H1 (cell line): ENCODE data around the gene PLEKHA5. TPM values are rescaled to one million over a fixed set of nuclear protein-coding genes. Genes with fewer than 3 reads are reported as not detected.

ENCODE experiments used
- ATF2 ChIP-seq: IDR thresholded peaks from 2 replicates; pipeline ENCODE4 v1.6.1; 2012; ENCODE audit warnings: low read length, inconsistent platforms
- CBX5 ChIP-seq: fragments of 300-800, 300-1000 bp; sonication (generic); IDR thresholded peaks from 2 replicates; pipeline ENCODE4 v1.7.1; 2016; ENCODE audit warnings: antibody characterized with exemption, low read length, low read depth
- EP300 ChIP-seq, 2 experiments: IDR thresholded peaks; 1 replicate in 1 of 2; 2 replicates in 1 of 2; pipeline ENCODE4 v1.6.1; 2011 to 2012; ENCODE audit warnings: low read depth in 2 of 2, low read length in 2 of 2, mild to moderate bottlenecking in 2 of 2, borderline replicate concordance in 1 of 2, inconsistent platforms in 1 of 2, moderate library complexity in 1 of 2
- MAFK ChIP-seq: IDR thresholded peaks from 2 replicates; pipeline ENCODE4 v1.6.1; 2012; ENCODE audit warnings: low read depth, mild to moderate bottlenecking, improper control_type of control experiment, low read length
- RAD21 ChIP-seq, 2 experiments: IDR thresholded peaks in 1 of 2; conservative IDR thresholded peaks in 1 of 2; 2 replicates each; pipeline ENCODE4 v1.6.1; 2011; ENCODE audit warnings: low read depth in 2 of 2, low read length in 2 of 2, improper control_type of control experiment in 1 of 2, inconsistent platforms in 1 of 2, mild to moderate bottlenecking in 1 of 2, moderate library complexity in 1 of 2
- SIN3A ChIP-seq, 2 experiments: IDR thresholded peaks in 1 of 2; conservative IDR thresholded peaks in 1 of 2; 2 replicates each; pipeline ENCODE4 v1.6.1; 2011 to 2012; ENCODE audit warnings: low read length in 2 of 2, improper control_type of control experiment in 1 of 2, low read depth in 1 of 2, mild to moderate bottlenecking in 1 of 2
- SUZ12 ChIP-seq: fragments of 200-600 bp; sonication (generic); IDR thresholded peaks from 2 replicates; pipeline ENCODE4 v1.6.1; 2012; ENCODE audit warnings: mild to moderate bottlenecking, inconsistent platforms, low read length, moderate library complexity, mixed read lengths
- TBP ChIP-seq: IDR thresholded peaks from 2 replicates; pipeline ENCODE4 v1.6.1; 2011; ENCODE audit warnings: low read depth, low read length, improper control_type of control experiment
- polyA plus RNA-seq, 7 experiments: library from polyadenylated mRNA; depleted of rRNA in 3 of 7; stranded (reverse) in 5 of 7; unstranded in 2 of 7; fragments of >200 nt in 5 of 7; fragments of 200-250 nt in 2 of 7; gene quantifications; 1 replicate in 5 of 7; 2 replicates in 1 of 7; 4 replicates in 1 of 7; pipeline versions ENCODE4 v1.2.1 to v1.2.3, GENCODE V29; 2011 to 2013; ENCODE audit warnings: missing spikeins in 2 of 7, mixed read lengths in 2 of 7
- total RNA-seq: library from RNA; stranded (reverse); fragmentation: NEBNext Ultra II Directional; extraction: Animal tissue kit (Norgen Biotek cat#: 25700); gene quantifications from 2 replicates; pipeline ENCODE4 v1.2.1, GENCODE V29; 2021
- TF ChIP-seq, protein P1 (sequence below): fragments of 300-600 bp; sonication (generic); IDR thresholded peaks from 2 replicates; pipeline ENCODE4 v1.7.1; 2012; ENCODE audit warnings: low read length, moderate library complexity, mild to moderate bottlenecking, inconsistent platforms; ENCODE audit not compliant: insufficient replicate concordance

Gene PLEKHA5
- total and polyA plus RNA-seq, 2 of the 8 experiments (the other 6 are each of a cell fraction or from before 2014, with no cell fraction given): 17.2 to 66.1 TPM

GRCh38 chr12:19263672-19264071 is 134.1 kb downstream of the PLEKHA5 start (continued):
- TF ChIP-seq RAD21 (IDR thresholded peaks at IDR 0.05 in 1 of 2, conservative IDR thresholded peaks at IDR 0.05 in 1 of 2; ENCODE audit: low read depth in 2 of 2, low read length in 2 of 2) (0 out of 4 replicates have a peak, but pooled peaks of 1 of the 2 experiments have one; percentile 1), MAFK (no peak), TBP (no peak), ATF2 (no peak), SUZ12 (no peak), EP300 (IDR thresholded peaks at IDR 0.05; ENCODE audit: borderline replicate concordance in 1 of 2, low read depth in 2 of 2, low read length in 2 of 2) (no peak), CBX5 (no peak), SIN3A (conservative IDR thresholded peaks at IDR 0.05 in 1 of 2, IDR thresholded peaks at IDR 0.05 in 1 of 2; ENCODE audit: low read depth in 1 of 2, low read length in 2 of 2) (no peak; a peak in 1 of 4 replicates)
- TF ChIP-seq, protein P1, sequence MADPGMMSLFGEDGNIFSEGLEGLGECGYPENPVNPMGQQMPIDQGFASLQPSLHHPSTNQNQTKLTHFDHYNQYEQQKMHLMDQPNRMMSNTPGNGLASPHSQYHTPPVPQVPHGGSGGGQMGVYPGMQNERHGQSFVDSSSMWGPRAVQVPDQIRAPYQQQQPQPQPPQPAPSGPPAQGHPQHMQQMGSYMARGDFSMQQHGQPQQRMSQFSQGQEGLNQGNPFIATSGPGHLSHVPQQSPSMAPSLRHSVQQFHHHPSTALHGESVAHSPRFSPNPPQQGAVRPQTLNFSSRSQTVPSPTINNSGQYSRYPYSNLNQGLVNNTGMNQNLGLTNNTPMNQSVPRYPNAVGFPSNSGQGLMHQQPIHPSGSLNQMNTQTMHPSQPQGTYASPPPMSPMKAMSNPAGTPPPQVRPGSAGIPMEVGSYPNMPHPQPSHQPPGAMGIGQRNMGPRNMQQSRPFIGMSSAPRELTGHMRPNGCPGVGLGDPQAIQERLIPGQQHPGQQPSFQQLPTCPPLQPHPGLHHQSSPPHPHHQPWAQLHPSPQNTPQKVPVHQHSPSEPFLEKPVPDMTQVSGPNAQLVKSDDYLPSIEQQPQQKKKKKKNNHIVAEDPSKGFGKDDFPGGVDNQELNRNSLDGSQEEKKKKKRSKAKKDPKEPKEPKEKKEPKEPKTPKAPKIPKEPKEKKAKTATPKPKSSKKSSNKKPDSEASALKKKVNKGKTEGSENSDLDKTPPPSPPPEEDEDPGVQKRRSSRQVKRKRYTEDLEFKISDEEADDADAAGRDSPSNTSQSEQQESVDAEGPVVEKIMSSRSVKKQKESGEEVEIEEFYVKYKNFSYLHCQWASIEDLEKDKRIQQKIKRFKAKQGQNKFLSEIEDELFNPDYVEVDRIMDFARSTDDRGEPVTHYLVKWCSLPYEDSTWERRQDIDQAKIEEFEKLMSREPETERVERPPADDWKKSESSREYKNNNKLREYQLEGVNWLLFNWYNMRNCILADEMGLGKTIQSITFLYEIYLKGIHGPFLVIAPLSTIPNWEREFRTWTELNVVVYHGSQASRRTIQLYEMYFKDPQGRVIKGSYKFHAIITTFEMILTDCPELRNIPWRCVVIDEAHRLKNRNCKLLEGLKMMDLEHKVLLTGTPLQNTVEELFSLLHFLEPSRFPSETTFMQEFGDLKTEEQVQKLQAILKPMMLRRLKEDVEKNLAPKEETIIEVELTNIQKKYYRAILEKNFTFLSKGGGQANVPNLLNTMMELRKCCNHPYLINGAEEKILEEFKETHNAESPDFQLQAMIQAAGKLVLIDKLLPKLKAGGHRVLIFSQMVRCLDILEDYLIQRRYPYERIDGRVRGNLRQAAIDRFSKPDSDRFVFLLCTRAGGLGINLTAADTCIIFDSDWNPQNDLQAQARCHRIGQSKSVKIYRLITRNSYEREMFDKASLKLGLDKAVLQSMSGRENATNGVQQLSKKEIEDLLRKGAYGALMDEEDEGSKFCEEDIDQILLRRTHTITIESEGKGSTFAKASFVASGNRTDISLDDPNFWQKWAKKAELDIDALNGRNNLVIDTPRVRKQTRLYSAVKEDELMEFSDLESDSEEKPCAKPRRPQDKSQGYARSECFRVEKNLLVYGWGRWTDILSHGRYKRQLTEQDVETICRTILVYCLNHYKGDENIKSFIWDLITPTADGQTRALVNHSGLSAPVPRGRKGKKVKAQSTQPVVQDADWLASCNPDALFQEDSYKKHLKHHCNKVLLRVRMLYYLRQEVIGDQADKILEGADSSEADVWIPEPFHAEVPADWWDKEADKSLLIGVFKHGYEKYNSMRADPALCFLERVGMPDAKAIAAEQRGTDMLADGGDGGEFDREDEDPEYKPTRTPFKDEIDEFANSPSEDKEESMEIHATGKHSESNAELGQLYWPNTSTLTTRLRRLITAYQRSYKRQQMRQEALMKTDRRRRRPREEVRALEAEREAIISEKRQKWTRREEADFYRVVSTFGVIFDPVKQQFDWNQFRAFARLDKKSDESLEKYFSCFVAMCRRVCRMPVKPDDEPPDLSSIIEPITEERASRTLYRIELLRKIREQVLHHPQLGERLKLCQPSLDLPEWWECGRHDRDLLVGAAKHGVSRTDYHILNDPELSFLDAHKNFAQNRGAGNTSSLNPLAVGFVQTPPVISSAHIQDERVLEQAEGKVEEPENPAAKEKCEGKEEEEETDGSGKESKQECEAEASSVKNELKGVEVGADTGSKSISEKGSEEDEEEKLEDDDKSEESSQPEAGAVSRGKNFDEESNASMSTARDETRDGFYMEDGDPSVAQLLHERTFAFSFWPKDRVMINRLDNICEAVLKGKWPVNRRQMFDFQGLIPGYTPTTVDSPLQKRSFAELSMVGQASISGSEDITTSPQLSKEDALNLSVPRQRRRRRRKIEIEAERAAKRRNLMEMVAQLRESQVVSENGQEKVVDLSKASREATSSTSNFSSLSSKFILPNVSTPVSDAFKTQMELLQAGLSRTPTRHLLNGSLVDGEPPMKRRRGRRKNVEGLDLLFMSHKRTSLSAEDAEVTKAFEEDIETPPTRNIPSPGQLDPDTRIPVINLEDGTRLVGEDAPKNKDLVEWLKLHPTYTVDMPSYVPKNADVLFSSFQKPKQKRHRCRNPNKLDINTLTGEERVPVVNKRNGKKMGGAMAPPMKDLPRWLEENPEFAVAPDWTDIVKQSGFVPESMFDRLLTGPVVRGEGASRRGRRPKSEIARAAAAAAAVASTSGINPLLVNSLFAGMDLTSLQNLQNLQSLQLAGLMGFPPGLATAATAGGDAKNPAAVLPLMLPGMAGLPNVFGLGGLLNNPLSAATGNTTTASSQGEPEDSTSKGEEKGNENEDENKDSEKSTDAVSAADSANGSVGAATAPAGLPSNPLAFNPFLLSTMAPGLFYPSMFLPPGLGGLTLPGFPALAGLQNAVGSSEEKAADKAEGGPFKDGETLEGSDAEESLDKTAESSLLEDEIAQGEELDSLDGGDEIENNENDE: no peak
